NCI-H2196 (cell line): ENCODE results near the gene PPIL1.

ENCODE experiments used
- DNase-seq: peaks from one replicate; lab custom pipeline; 2025; ENCODE audit not compliant: unreplicated experiment; lab: John Stamatoyannopoulos, UW

The PPIL1 gene

DNA sequence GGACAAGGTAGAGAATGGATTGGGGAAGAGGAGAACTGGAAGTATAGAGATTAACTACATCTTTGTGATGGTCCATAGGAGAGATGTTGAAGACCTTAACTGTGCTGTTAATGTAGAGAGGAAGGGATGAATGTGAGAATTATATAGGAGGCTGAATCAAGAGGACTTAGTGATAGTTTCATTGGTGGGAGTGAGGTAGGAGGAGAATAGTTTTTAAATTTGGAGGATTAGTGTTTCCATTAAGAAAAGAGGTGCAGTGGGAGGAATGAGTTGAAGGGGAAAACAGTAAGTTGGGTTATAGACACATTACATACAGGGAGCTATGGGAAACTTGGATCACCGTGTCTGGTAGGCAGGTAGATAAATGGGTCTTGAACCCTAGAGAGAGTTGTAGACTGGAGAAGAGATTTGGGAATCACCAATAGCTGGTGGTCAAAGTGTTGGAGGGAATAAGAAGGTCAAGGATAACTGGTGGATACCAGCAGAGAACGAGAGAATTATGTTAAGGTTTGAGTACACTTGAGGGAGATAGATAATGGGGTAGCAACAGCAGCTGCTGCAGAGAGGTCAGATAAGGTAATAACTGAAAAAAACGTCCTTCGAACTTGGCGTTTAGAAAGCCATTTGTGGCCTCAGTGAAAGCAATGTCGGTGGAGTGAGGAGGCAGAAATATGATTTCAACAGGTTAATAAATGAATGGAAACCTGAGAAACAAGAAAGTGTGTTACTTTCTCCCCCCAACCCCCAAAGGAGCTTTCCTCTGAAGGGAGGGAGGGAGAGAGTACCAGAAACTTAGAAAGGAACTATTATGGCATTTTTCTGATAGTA, 14.3 kb upstream of the PPIL1 start:
- DNase-seq = no peak

GRCh38 chr6:36888115-36888643, 13.6 kb upstream of the PPIL1 start:
- DNase-seq = no peak

GRCh38 chr6:36886950-36887618, 12.5 kb upstream of the PPIL1 start:
- DNase-seq = no peak

DNA sequence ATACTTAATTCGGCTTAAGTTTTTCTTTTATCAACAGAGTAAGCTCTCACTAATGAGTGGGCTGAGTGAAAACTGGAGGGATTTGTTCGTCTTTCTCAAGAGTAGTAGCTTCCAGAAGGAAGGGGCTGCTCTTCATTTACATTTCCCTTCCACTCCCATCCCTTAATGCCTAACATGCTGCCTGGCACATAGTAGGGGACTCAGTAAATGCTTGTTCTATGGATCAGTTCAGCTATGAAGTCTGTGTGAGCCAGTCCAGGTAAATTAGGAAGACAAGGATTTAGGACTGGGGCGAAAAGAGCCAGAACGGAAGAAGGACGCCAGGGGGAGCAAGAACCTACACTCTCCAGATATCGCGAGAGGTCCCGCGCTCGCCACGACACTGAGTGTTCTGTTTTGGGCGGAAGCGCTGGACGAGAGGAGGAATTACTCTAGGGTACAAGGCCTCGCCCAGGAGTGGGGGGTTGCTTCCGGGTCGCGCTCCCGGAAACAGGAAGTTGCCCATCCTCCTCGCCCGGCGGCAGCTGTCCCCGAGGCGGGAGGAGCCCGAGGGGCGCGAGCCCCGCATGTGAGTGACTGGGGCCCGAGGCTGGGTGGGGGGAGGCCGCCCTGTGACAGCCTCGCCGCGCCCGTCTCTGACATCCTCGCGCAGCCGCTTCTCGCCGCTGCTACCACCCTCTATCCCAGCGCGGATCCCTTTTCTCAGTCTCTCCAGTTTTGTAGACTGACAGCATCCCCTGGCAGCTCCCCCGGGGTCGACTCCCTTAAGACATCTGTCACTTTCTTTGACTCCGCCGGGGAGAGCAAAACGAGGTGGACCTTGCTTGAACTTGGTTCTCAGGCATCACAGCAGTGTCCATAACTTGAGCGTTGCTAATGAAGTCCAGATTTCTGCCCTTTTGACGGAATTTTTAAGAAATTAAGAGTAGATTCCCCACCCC, 11.1 kb upstream of the PPIL1 start, which contains the start of gene C6orf89:
Gene C6orf89, plus strand, starts transcription at position 492 of the 941 bp plus-strand sequence. CDS start 13,493 bp downstream, outside the sequence.
- DNase-seq = peak; percentile 95

DNA sequence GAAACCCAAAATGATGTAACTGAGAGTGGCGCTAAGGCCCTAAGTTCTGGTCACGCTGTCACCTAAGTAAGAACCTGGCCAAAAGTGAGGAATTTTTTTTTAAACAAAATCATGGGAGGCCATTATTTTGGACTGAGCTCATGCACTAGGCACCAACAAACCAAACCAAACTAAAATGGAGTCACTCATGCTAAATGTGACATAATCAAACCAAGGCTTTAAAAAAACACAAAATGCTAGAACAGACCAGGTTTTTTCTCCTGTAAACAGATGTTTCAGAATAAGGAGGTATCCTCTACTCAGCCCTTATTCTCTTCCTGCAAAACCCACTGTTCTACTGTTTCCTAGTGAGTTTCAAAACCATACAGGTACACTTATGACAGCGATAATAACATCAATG, 10.0 kb upstream of the PPIL1 start:
- no peak for DNase-seq

DNA sequence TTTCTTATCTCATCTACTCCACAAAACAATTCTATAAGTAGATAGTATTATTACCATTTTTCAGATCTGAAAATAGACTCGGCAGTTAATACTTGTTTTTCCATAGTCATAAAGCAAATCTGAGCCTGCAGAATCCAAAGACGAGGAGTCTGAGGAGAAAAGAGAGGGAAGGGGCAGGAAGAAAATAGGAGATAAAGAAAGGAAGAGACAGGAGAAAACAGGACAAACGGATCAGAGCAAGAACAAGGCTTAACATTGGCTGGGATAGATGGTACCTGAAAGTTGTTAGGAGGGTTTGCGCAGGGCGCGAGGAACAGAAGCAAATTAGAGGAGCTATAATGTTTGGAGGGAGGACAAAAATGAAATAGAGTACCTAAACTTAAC, 639 bp upstream of the PPIL1 start:
- no peak for DNase-seq

DNA sequence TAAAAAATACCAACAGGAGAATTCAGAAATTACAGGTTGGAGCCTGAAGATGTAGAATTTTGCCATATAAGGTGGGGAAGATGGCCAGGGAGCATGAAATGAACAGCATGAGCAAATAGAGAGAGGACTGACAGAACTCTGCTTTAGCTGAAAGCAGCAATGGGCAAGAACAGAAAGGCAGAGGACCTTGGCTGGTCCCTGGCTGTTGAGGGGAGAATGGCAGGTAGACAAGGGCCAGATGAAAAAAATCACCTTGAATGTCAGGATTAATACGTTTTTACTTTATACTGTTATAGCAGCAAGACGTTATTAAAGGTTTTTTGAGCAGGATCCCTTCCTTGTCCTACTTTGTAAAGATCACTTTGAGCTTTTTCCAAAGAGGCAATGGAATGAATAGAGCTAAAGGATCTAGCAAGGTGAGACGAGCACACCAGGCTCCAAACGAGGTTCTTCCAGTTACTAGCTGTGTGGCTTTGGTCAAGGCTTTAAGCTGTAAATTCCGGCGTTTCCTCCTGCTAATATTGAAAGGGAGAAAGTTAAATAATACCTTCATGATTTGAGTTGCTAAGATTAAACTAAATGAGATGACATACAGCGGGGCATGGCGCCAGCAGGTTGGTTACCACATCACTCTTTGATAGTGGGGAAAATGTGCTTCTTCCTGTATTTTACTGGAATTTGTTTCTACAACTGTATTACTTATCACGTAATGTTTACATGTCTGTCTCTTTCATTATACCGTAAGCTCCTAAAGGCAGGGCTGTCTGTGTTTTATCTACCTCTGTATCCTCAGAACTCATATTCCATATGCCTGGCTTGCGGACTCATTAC, 776 bp downstream of the PPIL1 start:
- peak; percentile 39 for DNase-seq

- no peak for DNase-seq
Measured at GRCh38 chr6:36873115-36873514, 1.5 kb downstream of the PPIL1 start.

DNA sequence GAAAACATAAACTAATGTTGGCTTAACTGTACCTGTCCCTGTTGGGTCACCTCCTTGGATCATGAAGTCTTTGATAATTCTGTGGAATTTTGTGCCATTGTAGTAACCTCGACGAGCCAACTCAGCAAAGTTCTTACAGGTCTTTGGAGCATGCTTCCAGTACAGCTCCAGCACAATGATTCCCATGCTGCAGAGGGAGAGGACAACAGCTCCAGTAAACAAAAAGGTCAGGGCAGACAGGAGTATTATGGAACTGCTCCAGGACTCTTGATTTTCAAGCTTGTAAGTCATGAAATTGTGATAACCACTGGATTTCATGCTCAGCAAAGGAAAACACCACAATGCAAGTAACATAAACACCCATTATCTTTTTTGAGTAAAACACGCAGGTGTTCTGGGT, 2.9 kb downstream of the PPIL1 start:
- no peak for DNase-seq

GRCh38 chr6:36867471-36868224, 7.0 kb downstream of the PPIL1 start:
- no peak for DNase-seq

GRCh38 chr6:36865835-36866234, 8.8 kb downstream of the PPIL1 start:
- no peak for DNase-seq

- DNase-seq = no peak
Measured at GRCh38 chr6:36863670-36864540, 10.7 kb downstream of the PPIL1 start.

- DNase-seq = no peak
Measured at GRCh38 chr6:36862848-36863382, 11.7 kb downstream of the PPIL1 start.

DNA sequence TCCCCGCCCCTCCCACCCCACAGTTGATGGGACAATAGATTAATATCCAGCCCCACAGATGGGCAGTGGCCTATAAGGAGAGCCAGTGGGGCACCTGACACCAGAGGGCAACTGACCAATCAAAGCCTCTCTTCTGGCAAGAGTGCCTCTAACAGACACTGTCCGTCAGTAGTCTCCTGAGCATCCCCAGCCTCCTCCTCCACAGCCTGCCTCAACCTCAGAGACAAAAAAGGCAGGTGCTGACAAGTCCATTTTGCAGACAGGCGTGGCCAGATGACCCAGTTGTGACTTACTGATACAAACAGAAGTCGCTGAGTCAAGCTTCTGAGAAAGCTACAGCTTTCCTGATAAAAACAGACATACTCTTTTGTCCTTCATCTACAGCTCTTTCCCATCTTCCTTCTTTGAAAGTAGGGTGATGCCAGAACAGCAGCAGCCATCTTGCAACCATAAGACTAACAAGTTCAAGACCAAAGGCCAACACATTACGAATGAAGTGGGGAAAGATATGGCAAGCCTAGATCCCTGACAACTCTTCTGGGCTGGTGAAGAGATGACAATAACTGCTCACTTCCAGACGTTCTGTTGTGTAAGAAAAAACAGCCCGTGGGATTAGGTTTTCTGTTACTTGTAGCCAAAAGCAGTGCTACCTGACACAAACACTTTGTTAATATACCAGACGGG, 12.3 kb downstream of the PPIL1 start:
- no peak for DNase-seq

- DNase-seq = no peak
Measured at GRCh38 chr6:36860126-36860525, 14.5 kb downstream of the PPIL1 start.

DNA sequence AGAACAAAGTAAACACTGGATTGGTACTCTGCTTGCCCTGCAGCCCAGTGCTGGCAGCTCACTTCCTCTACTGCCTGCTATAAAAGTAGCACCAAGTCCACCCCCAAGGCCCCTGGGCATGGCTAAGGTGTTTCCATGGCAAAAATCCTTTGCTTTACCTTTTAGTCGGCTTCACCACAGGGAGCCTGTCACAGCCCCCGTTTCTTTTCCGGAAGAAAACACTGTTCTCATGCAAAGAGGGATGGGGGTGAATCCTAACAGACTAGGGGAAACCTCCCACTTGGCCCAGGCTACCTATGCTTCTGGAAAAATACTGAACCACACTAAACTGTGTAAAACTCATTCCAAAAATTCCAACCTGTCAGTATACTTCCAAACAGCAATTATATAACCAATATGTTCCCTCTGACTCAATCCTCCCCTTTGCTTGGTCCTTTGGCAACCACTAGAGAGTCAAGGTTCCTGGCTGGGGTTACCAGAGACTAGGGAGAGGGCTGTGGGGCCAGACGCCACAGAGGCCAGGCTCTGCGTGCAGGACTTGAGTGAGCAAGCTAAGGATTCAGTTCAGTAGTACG, 16.1 kb downstream of the PPIL1 start:
- DNase-seq = no peak

- DNase-seq = no peak
Measured at GRCh38 chr6:36857325-36857724, 17.3 kb downstream of the PPIL1 start.
